ENCODE results near the gene SLC45A2.

DNA sequence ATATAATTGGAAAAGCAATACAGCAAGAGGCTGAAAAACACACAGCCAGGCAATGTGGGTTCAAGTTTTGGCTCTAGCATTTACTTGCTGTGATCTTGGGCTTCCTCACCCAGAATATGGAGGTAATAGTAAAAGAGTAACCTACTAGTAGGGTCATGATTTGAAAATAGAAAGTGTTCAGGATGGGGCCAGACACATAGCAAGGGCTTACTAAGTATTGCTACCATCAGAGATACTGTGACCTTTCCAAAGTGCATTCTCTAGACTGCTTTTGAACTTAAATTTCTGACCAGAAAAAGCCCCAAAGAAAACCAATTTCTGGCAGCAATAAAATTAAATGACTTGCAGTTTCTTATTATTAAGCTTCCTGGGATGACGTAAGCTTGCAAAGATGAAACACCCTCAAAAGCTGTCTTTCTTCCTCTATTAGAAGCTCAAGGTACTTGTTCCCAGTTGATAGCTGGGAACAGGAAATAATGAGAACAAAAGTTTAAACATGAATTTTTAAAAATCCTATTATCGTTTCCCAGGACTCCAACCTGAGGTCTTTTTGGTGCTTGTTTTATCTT lies 20.3 kb downstream of the SLC45A2 start:
- TF ChIP-seq GLIS3 (CRISPR knock-in tag; IDR thresholded peaks at IDR 0.05) (no peak), ISL1 (CRISPR knock-in tag; IDR thresholded peaks at IDR 0.05) (no peak), ARNTL (CRISPR knock-in tag; IDR thresholded peaks at IDR 0.05; ENCODE audit: borderline replicate concordance, low read depth) (no peak), BACH2 (CRISPR knock-in tag; IDR thresholded peaks at IDR 0.05; ENCODE audit: borderline replicate concordance) (no peak)

Measured in SK-N-SH treated with all-trans-retinoic acid at 6 μM for 48 hours (cell line).